RWPE1 (cell line): ENCODE results near the gene EDNRA.

Experiments
- CTCF ChIA-PET: fragments of 350-600 bp; sonication (Branson Sonifier 250); formaldehyde crosslinking; extraction: SDS; loops from one replicate; lab custom pipeline; 2021; lab: Yijun Ruan, JAX
- POLR2A ChIA-PET: fragments of 400-600 bp; formaldehyde crosslinking; extraction: SDS; loops from one replicate; lab custom pipeline; 2020; ENCODE audit warnings: antibody characterized with exemption; ENCODE audit not compliant: low non-redundant PET; lab: Yijun Ruan, JAX
- DNase-seq: peaks from one replicate; pipeline ENCODE4 v3.0.0; 2012; ENCODE audit warnings: low spot score
- H3K27ac ChIP-seq: fragments of 450-650 bp; 2 replicates; pipeline ENCODE4 v1.5.1; 2017
- TF ChIP-seq, protein P1 (sequence below): fragments of 450-650 bp; conservative IDR thresholded peaks from 2 replicates; pipeline ENCODE4 v1.5.1; 2017; ENCODE audit warnings: low read depth, mild to moderate bottlenecking

EDNRA gene

DNA sequence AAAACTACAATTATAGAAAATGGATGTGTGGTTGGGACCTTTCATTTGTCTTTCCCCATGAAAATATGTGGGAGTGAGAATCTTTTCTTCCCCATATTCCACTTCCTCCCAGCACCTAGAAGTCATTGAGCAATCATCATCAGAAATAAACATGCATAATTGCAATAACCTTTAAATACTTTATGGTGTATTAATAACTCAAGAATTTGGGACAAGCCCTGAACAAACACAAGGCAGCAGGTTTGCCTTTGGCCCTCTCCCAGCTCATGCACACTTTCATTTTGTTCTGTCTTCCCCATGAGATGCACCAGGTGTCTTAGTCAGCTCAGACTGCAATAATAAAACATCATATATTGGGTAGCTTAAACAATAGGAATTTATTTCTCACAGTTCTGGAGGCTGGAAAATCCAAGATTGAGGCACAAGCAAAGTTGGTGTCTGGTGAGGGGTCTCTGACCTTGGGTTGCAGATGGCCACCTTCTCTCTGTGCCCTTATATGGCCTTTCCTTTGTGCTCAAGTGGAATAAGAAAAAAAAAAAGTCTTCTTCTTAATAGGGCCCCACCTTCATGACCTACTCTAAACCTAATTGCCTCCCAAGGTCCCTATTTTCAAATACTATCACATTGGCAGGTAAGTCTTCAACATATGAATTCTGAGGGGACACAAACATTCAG is 101.6 kb downstream of the EDNRA start:
- CTCF ChIA-PET: interaction anchor here (0.6 to 0.8 kb wide), 2 partner anchors 23 to 260 kb away, joined by 3 to 4 read pairs; no protein-coding TSS in a partner anchor
- no peak overlapping the region for H3K27ac ChIP-seq
- POLR2A ChIA-PET: no interaction called here
- TF ChIP-seq, protein P1, sequence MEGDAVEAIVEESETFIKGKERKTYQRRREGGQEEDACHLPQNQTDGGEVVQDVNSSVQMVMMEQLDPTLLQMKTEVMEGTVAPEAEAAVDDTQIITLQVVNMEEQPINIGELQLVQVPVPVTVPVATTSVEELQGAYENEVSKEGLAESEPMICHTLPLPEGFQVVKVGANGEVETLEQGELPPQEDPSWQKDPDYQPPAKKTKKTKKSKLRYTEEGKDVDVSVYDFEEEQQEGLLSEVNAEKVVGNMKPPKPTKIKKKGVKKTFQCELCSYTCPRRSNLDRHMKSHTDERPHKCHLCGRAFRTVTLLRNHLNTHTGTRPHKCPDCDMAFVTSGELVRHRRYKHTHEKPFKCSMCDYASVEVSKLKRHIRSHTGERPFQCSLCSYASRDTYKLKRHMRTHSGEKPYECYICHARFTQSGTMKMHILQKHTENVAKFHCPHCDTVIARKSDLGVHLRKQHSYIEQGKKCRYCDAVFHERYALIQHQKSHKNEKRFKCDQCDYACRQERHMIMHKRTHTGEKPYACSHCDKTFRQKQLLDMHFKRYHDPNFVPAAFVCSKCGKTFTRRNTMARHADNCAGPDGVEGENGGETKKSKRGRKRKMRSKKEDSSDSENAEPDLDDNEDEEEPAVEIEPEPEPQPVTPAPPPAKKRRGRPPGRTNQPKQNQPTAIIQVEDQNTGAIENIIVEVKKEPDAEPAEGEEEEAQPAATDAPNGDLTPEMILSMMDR: no peak
- peak; percentile 73 for DNase-seq

DNA sequence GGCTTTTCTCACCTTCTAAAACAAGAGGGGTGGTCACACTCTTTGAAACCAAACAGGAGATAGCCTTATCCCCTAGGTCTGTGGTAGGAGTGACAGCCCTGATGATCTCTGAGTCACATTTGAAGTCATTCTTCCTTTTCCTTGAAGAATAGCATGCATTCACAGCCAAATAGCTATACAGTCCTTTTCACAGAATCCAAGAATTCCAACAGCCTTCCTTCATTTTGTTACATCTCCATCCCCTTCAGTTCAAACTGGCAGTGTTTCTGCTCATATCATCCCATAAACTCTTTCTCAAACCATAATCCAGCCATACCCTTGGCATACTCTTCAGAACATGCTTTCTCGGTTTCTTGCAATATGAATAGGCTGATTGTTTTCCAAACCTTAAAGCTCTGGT is 103.0 kb downstream of the EDNRA start:
- no peak overlapping the region for H3K27ac ChIP-seq
- TF ChIP-seq, protein P1: no peak
- ChIA-PET CTCF (interaction anchor here (0.8 kb wide), 1 partner anchor 65 kb away, joined by 8 read pairs; no protein-coding TSS in a partner anchor), POLR2A (no interaction called here)
- no peak for DNase-seq

DNA sequence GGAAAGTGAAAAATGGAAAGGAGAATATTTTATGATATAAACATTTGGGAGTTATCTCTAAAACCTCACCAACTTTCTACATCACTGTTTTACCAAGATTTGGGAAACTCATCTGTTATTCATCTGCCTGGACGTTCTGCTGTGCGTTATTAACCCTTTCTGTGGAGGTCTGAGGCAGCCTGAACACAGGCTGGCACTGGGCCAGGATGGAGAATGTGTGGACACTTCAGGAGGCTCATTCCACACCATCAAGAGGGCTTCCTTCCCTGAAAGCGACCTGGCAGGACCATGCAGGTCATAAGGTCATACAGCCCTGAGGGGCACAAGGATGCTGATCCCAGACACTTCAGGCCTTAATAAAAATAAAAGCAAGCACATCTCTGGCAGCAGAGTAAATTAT is 105.1 kb downstream of the EDNRA start:
- POLR2A ChIA-PET: no interaction called here
- H3K27ac ChIP-seq: no peak overlapping the region
- no peak for DNase-seq
- CTCF ChIA-PET: interaction anchor here (0.6 to 0.7 kb wide), 2 partner anchors 9 to 489 kb away, joined by 3 read pairs; no protein-coding TSS in a partner anchor
- TF ChIP-seq, protein P1: no peak

DNA sequence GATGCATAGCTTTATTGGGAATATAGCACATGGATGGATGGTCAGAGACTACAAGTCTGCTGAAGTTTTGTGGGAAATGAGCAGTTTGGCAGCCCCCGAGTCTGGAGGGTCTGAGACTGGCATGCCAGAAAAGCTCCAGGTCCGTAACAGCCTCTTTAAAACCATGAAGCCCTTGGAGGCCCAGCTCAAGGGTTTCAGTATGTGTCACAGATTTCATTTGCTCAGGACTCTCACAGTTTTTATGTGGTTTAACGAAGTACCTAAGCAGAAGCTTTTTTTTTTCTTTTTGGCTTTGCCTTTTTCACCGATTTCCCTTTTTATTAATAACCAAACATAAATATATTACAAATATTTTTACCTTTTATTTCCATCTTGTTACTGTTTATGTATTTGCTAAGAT is 105.7 kb downstream of the EDNRA start:
- no peak overlapping the region for H3K27ac ChIP-seq
- ChIA-PET POLR2A (no interaction called here), CTCF (interaction anchor here (0.6 to 0.7 kb wide), 2 partner anchors 10 to 490 kb away, joined by 3 read pairs; no protein-coding TSS in a partner anchor)
- DNase-seq: no peak
- TF ChIP-seq, protein P1: no peak

DNA sequence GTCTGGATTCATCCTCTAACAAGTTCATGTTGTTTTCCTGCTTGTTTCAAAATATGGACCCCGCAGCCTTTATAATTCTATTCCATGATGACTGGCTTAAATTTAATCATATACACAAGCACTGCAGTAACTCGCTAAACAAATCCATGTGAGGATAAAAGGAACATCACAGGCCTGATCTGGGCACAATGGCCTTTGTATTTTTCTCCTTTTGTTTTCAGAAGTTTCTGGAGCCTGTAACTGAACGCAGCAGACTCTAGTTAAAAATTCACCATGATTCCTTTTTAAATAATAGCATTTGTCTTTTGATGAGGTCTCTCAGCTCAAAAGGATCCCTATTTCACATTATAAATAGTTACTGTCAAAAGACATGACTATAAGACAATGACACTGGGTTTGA is 106.1 kb downstream of the EDNRA start:
- ChIA-PET CTCF (no interaction called here), POLR2A (no interaction called here)
- no peak for DNase-seq
- TF ChIP-seq, protein P1: no peak
- no peak overlapping the region for H3K27ac ChIP-seq

DNA sequence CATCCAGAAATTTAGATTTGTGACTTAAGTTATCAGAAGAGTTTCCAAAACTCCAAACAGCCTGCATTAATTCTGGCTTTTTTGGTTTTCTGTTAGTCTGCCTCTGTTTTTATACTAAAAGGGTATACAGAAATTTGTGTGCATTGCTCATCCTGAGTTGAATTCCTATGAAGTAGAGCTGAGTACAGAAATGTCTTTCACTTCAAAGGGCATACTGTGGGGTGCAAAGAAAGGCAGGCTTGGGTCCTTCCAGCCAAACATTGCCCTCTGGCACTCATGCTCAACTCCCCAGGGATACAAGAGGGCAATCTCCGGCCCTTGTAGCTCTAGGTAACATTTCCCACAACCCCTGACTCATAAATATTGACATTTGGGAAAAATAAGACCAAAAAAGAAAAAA is 108.7 kb downstream of the EDNRA start:
- ChIA-PET CTCF (interaction anchor here (0.5 to 2.6 kb wide), 18 partner anchors 8 to 1242 kb away, joined by 3 to 26 read pairs (median 4); no protein-coding TSS in a partner anchor), POLR2A (no interaction called here)
- no peak for DNase-seq
- H3K27ac ChIP-seq: no peak overlapping the region
- TF ChIP-seq, protein P1: no peak
